Stimulated activated CD4-positive, alpha-beta T cell treated with anti-CD3 and anti-CD28 coated beads, TNF-alpha, amount 100 ng/mL, for 24 hours (primary cell): ENCODE data around the gene MYOZ3.

Experiments used
- DNase-seq, 3 experiments: peaks; one replicate each; pipeline ENCODE4 v3.0.0-alpha.2; 2020; ENCODE audit warnings: low read depth in 3 of 3

MYOZ3 gene

GRCh38 chr5:150642567-150642927, 18.5 kb upstream of the MYOZ3 start:
- DNase-seq, result no peak

- DNase-seq, result no peak
These were observed 17.9 kb upstream of the MYOZ3 start for GRCh38 chr5:150642991-150643710.

GRCh38 chr5:150644058-150644457, 17.0 kb upstream of the MYOZ3 start:
- DNase-seq, result no peak

GRCh38 chr5:150644514-150644913, 16.5 kb upstream of the MYOZ3 start:
- no peak for DNase-seq

- no peak for DNase-seq
These were observed 15.9 kb upstream of the MYOZ3 start for GRCh38 chr5:150645070-150645700.

- DNase-seq, result no peak
These were observed 13.5 kb upstream of the MYOZ3 start for GRCh38 chr5:150647275-150648251.

- no peak for DNase-seq
These were observed 12.6 kb upstream of the MYOZ3 start for GRCh38 chr5:150648294-150649107.

- no peak for DNase-seq
These were observed 11.7 kb upstream of the MYOZ3 start for GRCh38 chr5:150649108-150650020.

- DNase-seq, result no peak
These were observed 10.7 kb upstream of the MYOZ3 start for GRCh38 chr5:150650021-150651006.

GRCh38 chr5:150651382-150651781, 9.7 kb upstream of the MYOZ3 start:
- no peak for DNase-seq

GRCh38 chr5:150651924-150652671, 9.0 kb upstream of the MYOZ3 start:
- no peak for DNase-seq

- no peak for DNase-seq
These were observed 7.8 kb upstream of the MYOZ3 start for GRCh38 chr5:150653145-150653761.

- no peak for DNase-seq
These were observed 7.1 kb upstream of the MYOZ3 start for GRCh38 chr5:150653762-150654556.

GRCh38 chr5:150655221-150655620, 5.8 kb upstream of the MYOZ3 start:
- DNase-seq, result no peak

GRCh38 chr5:150656191-150657132, 4.6 kb upstream of the MYOZ3 start:
- DNase-seq, result peak in 2 of 3 experiments; percentile 40 to 63

GRCh38 chr5:150658121-150658520, 2.9 kb upstream of the MYOZ3 start:
- DNase-seq, result no peak
